AG10803 (cell line): ENCODE measurements around the gene CCL11.

Experiments
- DNase-seq: peaks from one replicate; pipeline ENCODE4 v3.0.0; 2010; ENCODE audit warnings: low read depth
- H3K4me3 ChIP-seq: 2 replicates; pipeline ENCODE4 v1.5.1; 2011; ENCODE audit warnings: mild to moderate bottlenecking, low read length, control low read depth
- TF ChIP-seq, protein P1 (sequence below): conservative IDR thresholded peaks from 2 replicates; pipeline ENCODE4 v1.5.1; 2011; ENCODE audit warnings: mild to moderate bottlenecking, low read length, control low read depth, inconsistent platforms

The CCL11 gene

DNA sequence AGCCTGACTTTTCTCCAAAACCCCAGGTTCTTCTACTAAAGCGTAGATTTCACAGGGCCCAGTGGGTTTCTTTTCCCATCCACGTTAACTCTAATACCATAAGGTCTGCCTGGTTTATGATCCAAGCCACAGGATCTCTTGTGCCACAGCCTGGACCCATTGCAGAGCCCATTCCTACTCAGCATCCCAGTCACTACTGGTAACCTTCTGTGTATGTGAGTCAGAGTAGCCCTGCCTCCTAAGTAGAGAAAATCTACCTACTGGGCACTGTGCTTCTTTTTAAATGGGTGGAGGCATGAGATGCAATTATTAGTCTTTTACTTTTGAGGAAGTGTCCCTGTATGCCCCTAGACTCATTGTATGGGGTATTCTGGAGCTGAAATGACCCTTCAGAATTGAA, 13.5 kb downstream of the CCL11 start:
- DNase-seq, result peak; percentile 21
- TF ChIP-seq, protein P1, sequence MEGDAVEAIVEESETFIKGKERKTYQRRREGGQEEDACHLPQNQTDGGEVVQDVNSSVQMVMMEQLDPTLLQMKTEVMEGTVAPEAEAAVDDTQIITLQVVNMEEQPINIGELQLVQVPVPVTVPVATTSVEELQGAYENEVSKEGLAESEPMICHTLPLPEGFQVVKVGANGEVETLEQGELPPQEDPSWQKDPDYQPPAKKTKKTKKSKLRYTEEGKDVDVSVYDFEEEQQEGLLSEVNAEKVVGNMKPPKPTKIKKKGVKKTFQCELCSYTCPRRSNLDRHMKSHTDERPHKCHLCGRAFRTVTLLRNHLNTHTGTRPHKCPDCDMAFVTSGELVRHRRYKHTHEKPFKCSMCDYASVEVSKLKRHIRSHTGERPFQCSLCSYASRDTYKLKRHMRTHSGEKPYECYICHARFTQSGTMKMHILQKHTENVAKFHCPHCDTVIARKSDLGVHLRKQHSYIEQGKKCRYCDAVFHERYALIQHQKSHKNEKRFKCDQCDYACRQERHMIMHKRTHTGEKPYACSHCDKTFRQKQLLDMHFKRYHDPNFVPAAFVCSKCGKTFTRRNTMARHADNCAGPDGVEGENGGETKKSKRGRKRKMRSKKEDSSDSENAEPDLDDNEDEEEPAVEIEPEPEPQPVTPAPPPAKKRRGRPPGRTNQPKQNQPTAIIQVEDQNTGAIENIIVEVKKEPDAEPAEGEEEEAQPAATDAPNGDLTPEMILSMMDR, result no peak
- H3K4me3 ChIP-seq, result no peak overlapping the region

DNA sequence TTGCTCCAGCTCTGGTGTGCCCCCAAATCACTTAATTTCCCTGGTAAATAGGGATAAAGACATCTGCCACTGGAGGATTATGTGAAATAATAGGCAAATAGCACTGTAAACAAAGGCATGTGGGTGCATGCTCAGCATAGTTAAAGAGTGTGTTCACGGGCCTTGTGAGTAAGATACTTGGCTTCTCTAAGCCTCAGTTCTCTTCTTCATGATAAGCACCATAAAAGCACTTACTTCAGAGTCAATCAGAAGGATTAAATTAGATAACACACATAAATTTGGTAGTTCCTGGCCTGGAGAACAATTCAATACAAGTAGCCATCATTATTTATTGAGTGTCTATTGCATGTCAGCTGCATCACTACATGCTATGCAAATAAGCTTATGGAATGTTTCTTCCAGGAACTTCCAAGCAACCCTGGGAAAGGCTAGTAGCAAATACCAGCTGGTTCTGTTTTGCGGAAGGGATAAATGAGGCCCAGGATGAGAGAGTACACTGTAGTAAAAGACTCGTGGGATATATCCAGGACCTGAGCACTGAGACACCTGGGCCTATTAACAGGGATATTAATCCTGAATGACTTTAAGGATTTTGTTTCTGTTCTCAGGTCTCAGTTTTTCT, 14.5 kb downstream of the CCL11 start:
- H3K4me3 ChIP-seq, result no peak overlapping the region
- peak; percentile 87 for DNase-seq
- TF ChIP-seq, protein P1, result no peak

DNA sequence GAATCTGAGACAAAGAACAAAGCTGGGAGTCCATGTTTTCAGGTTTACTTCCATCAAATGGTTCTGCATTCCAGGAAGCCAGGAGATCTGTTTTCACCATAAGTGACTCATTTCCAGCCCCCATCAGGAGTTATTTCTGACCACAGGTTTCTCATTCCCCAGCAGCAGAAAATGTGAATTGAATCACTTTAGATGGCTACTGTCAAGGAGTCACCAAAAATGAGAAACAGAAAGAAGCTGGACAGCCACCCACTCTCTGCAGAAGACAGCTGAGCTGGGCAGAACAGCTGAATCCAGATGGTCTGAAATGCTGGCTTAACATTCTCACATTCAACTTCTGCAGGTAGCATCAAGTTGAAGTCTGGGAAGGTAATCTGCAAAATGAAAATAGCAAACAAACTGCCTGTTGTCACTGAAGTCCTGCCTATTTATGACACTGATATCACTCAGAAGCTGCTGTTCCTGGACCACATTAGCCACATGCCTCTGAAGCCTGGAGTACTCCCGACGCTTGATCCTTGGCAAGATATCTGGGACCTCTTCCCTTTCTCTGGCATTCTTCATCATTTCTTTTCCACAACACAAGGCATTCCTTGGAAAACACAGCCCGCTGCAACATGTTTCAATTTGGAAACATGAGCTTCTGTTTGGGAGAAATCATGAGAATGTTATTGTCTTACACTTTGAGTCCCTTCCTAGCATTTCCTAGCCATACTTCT, 15.3 kb downstream of the CCL11 start:
- TF ChIP-seq, protein P1, result no peak
- DNase-seq, result peak; percentile 80
- no peak overlapping the region for H3K4me3 ChIP-seq

DNA sequence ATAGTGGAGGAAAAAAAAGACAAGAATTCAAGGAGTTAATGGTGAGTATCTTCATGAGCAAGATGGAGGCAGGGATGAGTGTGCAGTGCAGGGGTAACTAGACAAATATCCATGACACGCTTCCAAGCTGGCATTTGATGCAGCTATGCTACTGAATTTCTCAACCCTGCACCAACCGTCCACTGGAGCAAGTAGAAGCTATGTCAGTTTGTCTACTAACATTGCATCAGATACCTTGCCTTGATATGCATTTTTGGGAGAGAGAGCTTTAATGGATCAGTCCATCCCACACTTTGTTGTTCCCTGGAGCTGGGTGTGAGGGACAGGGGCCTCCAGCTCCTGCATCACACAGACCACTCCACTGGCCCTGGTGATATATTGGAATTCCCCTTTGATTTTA, 16.4 kb downstream of the CCL11 start:
- H3K4me3 ChIP-seq, result no peak overlapping the region
- TF ChIP-seq, protein P1, result no peak
- peak; percentile 74 for DNase-seq

DNA sequence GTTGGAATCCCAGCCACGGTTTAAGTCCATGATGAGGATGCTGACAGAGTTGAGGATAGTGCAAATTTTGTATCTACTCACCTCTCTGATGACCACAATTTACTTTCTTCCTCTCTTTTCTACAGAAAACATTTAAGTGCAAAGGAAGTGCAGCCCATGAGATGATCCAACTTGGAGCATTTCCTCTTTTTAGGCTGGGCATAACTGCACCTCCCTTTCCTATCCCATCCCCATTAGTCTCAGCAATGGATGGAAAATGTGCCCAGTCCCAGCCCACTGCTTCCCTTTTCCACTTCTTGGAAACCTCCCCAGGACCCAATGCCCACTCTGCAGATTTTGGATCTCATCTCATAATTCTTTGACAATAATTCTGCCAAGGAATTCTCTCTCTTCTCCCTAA, 17.1 kb downstream of the CCL11 start:
- H3K4me3 ChIP-seq, result no peak overlapping the region
- DNase-seq, result no peak
- TF ChIP-seq, protein P1, result no peak

DNA sequence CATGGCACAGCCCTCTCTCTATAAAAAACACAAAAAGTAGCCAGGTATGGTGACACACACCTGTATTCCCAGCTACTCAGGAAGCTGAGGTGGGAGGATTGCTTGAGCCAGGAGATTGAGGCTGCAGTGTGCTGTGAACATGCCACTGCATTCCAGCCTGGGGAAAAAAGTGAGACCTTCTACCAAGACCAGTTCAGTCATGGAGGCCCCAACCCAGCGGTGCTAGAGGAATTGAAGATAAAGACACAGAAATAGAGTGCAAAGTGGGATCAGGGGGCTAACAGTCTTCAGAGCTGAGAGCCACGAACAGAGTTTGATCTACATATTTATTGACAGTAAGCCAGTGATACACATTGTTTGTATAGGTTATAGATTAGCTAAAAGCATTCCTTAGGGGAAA, 18.1 kb downstream of the CCL11 start:
- no peak for DNase-seq
- TF ChIP-seq, protein P1, result no peak
- H3K4me3 ChIP-seq, result no peak overlapping the region

DNA sequence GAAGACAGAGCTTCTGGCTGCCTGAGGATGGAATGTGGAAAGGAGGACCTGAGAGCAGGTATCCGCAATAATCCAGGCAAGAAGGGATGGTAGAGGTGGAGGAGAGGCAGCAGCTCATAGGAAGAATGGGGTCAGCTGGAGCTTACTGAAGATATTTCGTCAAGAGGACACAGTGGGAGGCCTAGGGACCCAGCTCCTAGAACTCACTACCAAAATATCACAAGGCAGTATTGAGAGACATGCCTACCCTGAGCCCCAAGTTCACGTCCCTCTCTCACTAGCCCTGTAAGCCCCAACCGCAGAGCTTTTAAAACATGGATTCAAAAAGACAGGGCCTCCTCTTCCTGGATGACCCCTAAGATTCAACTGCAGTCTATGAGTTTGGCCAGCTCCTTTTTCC, 19.5 kb downstream of the CCL11 start:
- H3K4me3 ChIP-seq, result no peak overlapping the region
- TF ChIP-seq, protein P1, result no peak
- no peak for DNase-seq
